ENCODE results near the gene IGF2R. TPM values are rescaled to one million over a fixed set of nuclear protein-coding genes. Genes with fewer than 3 reads are reported as not detected.

The IGF2R gene
- polyA plus RNA-seq, 1 donor (not counting 4 experiments of a cell fraction or from before 2014, with no cell fraction given): 40.9 TPM

DNA sequence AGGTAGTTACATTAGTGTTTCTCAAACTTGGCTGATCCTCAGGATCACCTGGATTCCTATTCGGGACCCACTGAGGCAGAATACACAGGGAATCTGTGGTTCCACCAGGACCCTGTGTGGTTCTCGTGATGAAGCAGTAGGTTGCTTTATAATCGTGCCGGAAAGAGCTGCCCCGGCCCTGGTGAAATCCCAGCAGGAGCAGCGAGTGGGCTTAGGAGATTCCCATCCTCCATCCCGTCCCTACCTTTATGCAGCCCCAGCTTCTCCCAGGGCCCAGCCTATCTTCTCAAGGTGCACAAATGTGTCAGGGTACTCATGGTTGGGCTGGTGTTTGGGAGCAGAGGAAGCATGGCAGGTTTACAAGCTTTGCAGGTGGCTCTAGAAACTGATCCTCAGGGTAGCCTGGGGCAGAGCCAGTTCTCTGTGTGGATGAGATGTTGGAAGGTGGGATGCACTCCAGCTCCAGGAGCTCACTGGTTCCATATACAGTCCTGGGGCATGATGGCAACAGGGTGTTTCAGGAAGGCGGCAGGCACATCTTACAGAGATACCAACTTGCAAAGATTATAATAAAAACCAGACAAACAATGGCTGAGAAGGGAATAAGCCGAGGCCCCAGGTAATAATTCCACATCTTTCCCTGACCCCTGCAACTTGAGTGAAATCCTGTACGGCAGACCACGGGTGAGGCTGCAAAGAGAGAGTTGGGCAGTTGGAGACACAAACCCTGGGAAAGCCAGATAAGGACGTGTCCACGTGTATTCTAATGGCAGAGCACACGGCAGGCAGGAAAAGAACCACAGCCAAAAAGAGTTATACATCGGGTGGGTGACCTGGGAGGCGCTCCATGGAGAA, 158.6 kb downstream of the IGF2R start:
- no peak overlapping the region for H3K4me2 ChIP-seq (ENCODE audit: control insufficient read depth, extremely low read depth, insufficient read depth, low read depth, low read length)
- H3K79me2 ChIP-seq (ENCODE audit: control insufficient read depth, insufficient read depth, low read length): no peaks in the 10 kb centered on the region
- no peaks in the 10 kb centered on the region for H4K20me1 ChIP-seq (ENCODE audit: control insufficient read depth, extremely low read depth, insufficient read depth, low read length)
- dilution Hi-C loops (cut with MboI; ENCODE audit: extremely low pct_ligation_motif_present, low sequenced_read_pairs): no loop called here
- TF ChIP-seq EZH2 (IDR thresholded peaks at IDR 0.05; ENCODE audit: low read length): no peak
- TF ChIP-seq, protein P1, sequence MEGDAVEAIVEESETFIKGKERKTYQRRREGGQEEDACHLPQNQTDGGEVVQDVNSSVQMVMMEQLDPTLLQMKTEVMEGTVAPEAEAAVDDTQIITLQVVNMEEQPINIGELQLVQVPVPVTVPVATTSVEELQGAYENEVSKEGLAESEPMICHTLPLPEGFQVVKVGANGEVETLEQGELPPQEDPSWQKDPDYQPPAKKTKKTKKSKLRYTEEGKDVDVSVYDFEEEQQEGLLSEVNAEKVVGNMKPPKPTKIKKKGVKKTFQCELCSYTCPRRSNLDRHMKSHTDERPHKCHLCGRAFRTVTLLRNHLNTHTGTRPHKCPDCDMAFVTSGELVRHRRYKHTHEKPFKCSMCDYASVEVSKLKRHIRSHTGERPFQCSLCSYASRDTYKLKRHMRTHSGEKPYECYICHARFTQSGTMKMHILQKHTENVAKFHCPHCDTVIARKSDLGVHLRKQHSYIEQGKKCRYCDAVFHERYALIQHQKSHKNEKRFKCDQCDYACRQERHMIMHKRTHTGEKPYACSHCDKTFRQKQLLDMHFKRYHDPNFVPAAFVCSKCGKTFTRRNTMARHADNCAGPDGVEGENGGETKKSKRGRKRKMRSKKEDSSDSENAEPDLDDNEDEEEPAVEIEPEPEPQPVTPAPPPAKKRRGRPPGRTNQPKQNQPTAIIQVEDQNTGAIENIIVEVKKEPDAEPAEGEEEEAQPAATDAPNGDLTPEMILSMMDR (optimal IDR thresholded peaks at IDR 0.05 in 1 of 3, IDR thresholded peaks at IDR 0.05 in 1 of 3, conservative IDR thresholded peaks at IDR 0.05 in 1 of 3; ENCODE audit: extremely low read depth in 1 of 3, insufficient read depth in 2 of 3, low read length in 3 of 3): no peak
- no peaks in the 10 kb centered on the region for H3K27me3 ChIP-seq (ENCODE audit: control insufficient read depth, extremely low read depth, insufficient read depth, low read length)
- H3K9ac ChIP-seq (ENCODE audit: control insufficient read depth, extremely low read depth, insufficient read depth, low read length): no peak overlapping the region
- H2AFZ ChIP-seq (ENCODE audit: control insufficient read depth, low read length): no peak overlapping the region
- no peak overlapping the region for H3K4me3 ChIP-seq (ENCODE audit: control insufficient read depth in 2 of 3, extremely low read depth in 1 of 3, insufficient read depth in 2 of 3, low read depth in 1 of 3, low read length in 3 of 3)
- H3K9me1 ChIP-seq (ENCODE audit: control insufficient read depth, extremely low read depth, insufficient read depth, low read length): no peaks in the 10 kb centered on the region
- no peak for DNase-seq (ENCODE audit: low read depth, low spot score)
- FAIRE-seq: no peak
- H3K9me3 ChIP-seq (ENCODE audit: control insufficient read depth, low read depth, low read length): no peaks in the 10 kb centered on the region
- no peak overlapping the region for H3K27ac ChIP-seq (ENCODE audit: control insufficient read depth, insufficient read depth, low read length)
- H3K36me3 ChIP-seq (ENCODE audit: control insufficient read depth in 2 of 2, extremely low read depth in 1 of 2, insufficient read depth in 2 of 2, low read length in 2 of 2): peaks cover 0 to 4% of the 10 kb centered on the region in 2 experiments
- no peaks in the 10 kb centered on the region for H3K4me1 ChIP-seq (ENCODE audit: control insufficient read depth, extremely low read depth, insufficient read depth, low read length)

DNA sequence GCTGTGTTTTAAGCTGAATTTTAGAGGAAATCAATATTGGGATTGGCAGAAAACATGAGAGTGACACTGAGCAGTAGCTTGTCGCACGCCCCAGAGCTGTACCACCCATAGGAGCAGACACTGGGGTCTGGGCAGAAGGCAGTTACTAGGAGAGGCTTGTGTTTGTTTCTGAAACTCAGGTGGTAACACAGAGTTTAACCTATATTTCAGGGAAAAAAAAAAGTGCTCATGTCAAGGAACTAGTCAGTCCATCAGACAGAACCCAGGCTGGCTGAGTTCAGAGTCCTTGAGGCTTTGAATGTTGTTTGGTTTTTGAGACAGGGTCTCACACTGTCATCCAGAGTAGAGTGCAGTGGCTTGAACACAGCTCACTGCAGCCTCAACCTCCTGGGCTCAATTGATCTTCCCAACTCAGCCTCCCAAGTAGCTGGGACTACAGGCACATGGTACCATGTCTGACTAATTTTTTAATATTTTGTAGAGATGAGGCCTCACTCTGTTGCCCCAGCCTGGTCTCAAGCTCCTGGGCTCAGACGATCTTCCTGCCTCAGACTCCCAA, 159.3 kb downstream of the IGF2R start:
- Histone ChIP-seq H3K9me3 (ENCODE audit: control insufficient read depth, low read depth, low read length) (no peaks in the 10 kb centered on the region), H4K20me1 (ENCODE audit: control insufficient read depth, extremely low read depth, insufficient read depth, low read length) (no peaks in the 10 kb centered on the region), H3K27me3 (ENCODE audit: control insufficient read depth, extremely low read depth, insufficient read depth, low read length) (no peaks in the 10 kb centered on the region), H3K27ac (ENCODE audit: control insufficient read depth, insufficient read depth, low read length) (no peak overlapping the region), H3K4me1 (ENCODE audit: control insufficient read depth, extremely low read depth, insufficient read depth, low read length) (no peaks in the 10 kb centered on the region), H3K79me2 (ENCODE audit: control insufficient read depth, insufficient read depth, low read length) (no peaks in the 10 kb centered on the region), H3K9ac (ENCODE audit: control insufficient read depth, extremely low read depth, insufficient read depth, low read length) (no peak overlapping the region), H2AFZ (ENCODE audit: control insufficient read depth, low read length) (no peak overlapping the region), H3K9me1 (ENCODE audit: control insufficient read depth, extremely low read depth, insufficient read depth, low read length) (no peaks in the 10 kb centered on the region), H3K4me2 (ENCODE audit: control insufficient read depth, extremely low read depth, insufficient read depth, low read depth, low read length) (no peak overlapping the region), H3K4me3 (ENCODE audit: control insufficient read depth in 2 of 3, extremely low read depth in 1 of 3, insufficient read depth in 2 of 3, low read depth in 1 of 3, low read length in 3 of 3) (no peak overlapping the region), H3K36me3 (ENCODE audit: control insufficient read depth in 2 of 2, extremely low read depth in 1 of 2, insufficient read depth in 2 of 2, low read length in 2 of 2) (peaks cover 0 to 4% of the 10 kb centered on the region in 2 experiments)
- TF ChIP-seq EZH2 (IDR thresholded peaks at IDR 0.05; ENCODE audit: low read length): no peak
- TF ChIP-seq, protein P1 (optimal IDR thresholded peaks at IDR 0.05 in 1 of 3, IDR thresholded peaks at IDR 0.05 in 1 of 3, conservative IDR thresholded peaks at IDR 0.05 in 1 of 3; ENCODE audit: extremely low read depth in 1 of 3, insufficient read depth in 2 of 3, low read length in 3 of 3): no peak
- FAIRE-seq: no peak
- DNase-seq (ENCODE audit: low read depth, low spot score): no peak
- dilution Hi-C loops (cut with MboI; ENCODE audit: extremely low pct_ligation_motif_present, low sequenced_read_pairs): no loop called here

Data from keratinocyte (primary cell).